GM12873 (cell line): ENCODE results near the gene HDAC4.

Source experiments
- TF ChIP-seq, protein P1 (sequence below): IDR thresholded peaks from 2 replicates; pipeline ENCODE4 v1.5.1; 2012; ENCODE audit warnings: low read depth, mild to moderate bottlenecking, moderate library complexity, low read length, control low read depth; ENCODE audit not compliant: insufficient read depth; ENCODE audit errors: missing control alignments

Gene HDAC4

DNA sequence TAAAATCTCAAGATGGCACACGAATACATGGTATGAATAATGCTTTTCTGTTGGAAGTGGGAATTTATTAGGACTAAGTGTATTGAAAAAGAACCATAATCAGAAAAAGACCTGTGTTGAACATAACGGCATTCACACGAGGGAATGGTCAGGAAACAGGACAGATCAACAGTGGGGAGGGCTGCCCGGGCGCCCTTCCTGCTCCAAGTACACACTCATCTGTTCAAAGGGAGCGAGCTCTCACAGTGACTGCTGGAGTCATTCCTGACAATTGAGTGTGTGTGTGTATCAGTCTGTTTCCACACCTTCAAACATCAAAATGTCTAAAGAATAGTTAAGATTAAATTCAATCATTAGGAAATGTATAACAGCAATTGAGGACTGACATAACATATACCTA lies 167.2 kb downstream of the HDAC4 start:
- TF ChIP-seq, protein P1, sequence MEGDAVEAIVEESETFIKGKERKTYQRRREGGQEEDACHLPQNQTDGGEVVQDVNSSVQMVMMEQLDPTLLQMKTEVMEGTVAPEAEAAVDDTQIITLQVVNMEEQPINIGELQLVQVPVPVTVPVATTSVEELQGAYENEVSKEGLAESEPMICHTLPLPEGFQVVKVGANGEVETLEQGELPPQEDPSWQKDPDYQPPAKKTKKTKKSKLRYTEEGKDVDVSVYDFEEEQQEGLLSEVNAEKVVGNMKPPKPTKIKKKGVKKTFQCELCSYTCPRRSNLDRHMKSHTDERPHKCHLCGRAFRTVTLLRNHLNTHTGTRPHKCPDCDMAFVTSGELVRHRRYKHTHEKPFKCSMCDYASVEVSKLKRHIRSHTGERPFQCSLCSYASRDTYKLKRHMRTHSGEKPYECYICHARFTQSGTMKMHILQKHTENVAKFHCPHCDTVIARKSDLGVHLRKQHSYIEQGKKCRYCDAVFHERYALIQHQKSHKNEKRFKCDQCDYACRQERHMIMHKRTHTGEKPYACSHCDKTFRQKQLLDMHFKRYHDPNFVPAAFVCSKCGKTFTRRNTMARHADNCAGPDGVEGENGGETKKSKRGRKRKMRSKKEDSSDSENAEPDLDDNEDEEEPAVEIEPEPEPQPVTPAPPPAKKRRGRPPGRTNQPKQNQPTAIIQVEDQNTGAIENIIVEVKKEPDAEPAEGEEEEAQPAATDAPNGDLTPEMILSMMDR = no peak

DNA sequence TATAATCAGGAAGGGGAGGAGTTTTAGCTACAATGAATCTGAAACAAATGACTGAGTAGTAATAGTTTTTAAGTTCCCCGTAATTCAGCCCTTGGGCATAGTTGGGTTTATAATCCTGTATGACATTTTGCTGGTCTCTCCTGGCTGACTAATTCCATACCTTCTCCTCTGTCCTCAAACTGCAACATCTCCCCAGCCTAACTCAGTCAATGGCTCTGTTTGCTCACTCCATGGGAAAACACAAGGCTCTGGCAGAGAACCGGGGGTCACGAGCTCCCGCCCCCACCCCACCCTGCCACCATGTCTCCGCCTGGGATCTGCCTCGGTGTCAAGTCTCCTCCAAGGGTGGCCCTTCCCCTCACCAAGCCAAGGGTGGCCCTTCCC lies 168.6 kb downstream of the HDAC4 start:
- TF ChIP-seq, protein P1 = no peak

DNA sequence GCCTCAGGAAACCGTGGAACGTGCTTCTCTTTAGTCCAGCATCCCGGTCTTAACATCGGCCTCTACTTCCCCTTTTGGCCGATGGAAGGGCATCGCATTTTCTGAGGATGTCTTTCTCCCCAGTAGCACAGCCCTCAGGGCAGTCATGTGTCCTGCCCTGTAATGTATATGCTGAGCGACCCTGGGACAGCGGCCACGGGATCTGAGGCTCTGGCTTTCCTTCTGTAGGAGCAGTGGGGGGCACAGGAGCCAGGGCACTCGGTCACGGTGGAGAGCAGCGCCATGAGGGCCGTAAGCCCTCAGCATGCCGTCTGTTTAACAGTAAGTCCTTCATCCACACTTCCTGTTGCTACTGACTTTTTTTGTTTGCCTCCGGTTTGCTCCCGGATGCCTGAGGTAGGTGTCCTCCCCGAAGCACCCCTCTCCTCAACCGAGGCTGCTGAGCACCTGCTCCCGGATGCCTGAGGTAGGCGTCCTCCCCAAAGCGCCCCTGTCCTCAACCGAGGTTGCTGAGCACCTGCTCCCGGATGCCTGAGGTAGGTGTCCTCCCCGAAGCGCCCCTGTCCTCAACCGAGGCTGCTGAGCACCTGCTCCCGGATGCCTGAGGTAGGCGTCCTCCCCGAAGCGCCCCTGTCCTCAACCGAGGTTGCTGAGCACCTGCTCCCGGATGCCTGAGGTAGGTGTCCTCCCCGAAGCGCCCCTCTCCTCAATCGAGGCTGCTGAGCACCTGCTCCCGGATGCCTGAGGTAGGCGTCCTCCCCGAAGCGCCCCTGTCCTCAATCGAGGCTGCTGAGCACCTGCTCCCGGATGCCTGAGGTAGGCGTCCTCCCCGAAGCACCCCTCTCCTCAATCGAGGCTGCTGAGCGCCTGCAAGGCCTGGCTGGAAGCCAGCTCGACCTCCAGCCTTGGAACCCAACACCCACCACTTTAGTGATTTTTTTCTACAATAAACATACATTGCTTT lies 169.3 kb downstream of the HDAC4 start:
- TF ChIP-seq, protein P1 = no peak

DNA sequence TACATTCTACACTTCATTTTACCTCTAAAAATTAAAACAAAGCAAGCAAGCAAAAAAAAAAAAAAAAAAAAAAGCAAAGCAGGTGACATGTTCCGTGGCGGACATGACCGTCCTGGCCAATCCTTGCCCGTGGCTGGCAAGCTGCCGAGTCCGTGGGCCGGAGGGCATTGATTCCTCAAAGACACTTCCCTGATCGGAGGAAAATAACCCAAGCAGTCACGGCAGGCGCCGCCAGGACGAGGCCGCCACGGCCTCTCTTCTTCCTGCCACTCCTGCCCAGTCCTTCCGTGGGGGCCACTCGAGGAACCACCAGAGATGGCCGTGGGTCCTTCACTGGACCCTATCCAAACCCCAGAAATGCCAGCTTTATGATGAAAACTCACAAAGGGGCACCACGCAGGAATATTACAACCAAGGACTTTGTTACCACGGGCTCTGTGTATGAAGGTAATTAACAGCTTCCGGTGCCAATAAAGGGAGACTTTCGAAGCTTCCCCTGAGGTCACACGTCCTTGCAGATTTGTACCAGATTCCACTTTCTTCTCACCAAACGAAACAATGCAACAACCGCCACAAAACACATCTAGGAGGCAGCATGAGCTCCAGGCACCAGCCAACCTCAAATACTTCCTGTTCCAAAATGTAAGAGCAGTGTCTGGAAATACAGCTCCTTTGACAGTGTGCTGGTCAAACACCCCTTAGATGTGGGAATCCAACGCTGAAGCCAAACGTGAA lies 170.3 kb downstream of the HDAC4 start:
- TF ChIP-seq, protein P1 = no peak

DNA sequence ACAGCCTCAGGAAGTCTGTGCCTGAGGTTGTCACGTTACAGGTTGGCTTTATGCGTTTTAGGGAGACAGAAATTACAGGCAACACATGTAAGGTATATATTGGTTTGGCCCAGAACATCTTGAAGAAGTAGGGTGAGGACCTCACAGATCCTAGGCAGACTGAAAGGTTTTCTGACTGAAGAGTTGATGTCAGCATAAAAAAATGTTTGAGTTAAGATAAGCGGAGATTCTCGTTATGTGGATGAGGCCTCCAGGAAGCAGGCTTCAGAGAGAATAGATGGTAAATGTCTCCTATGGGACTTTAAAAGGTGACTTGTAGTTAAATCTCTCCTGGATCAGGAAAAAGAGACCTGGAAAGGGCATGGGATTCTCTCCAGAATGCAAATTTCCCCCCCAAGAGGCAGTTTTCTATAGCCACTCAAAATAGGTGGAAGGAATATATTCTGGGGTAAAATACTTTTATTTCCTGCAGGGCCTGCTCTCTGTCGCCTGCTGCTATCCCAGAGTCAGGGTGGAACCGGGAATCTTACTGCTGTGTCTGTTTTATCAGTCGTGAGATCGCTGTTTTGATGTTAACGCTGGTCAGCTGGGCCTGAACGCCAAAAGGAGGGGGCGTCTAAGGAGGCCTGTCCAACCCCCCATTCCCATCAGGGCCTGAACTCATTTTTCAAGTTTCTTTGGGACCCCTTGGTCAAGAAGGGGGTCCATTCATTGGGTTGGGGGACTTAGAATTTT lies 171.1 kb downstream of the HDAC4 start:
- TF ChIP-seq, protein P1 = no peak

DNA sequence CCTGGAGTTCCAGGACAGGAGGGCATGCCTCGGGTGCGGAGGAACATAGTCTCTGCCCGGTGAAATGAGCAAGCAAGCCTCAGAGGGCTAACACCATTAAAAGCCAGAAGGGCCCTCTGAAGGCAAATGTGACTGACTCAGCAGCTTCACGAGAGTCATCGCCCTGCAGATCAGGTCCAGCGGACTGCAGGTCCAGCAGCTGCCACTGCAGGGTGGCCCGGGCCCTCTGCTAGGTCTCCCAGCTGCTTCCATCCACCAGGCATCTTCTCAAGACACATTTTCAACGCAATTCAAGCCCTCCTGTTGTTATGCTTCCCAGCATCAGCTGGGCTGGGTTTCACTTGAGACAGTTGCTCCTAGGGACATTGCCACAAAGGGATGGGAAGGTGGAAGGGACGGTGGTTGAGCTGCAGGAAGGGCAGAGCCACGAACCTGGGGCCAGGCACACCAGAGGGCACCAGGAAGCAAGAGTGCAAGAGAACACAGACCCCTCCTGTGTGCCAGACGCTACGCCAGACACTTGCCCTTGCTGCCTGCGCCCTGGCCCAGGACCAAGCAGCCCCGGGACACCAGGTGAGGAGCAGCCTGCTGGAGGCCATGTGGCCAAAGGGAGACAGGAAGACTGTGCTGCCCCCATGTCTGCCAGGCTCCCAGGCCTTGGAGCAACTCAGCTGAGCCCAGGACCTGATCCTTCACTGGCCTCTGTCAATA lies 173.0 kb downstream of the HDAC4 start:
- TF ChIP-seq, protein P1 = no peak
